HG03108 (cell line): ENCODE measurements around the gene ASMT.
"Not testable (repeated sequence)": the region's sequence is repeated elsewhere in the genome, so short reads cannot be mapped to it uniquely, and the experiment has no call there.

ENCODE experiments used
- ATAC-seq: cut with Tn5 transposase; IDR thresholded peaks from one replicate; pipeline ENCODE4 v1.9.1; 2021; ENCODE audit warnings: moderate library complexity; ENCODE audit not compliant: unreplicated experiment

The ASMT gene

GRCh38 chrX:1646009-1646408 is 31.1 kb downstream of the ASMT start:
- ATAC-seq, result no peak

- ATAC-seq, result no peak
These were observed 34.8 kb downstream of the ASMT start for GRCh38 chrX:1649621-1650020.

DNA sequence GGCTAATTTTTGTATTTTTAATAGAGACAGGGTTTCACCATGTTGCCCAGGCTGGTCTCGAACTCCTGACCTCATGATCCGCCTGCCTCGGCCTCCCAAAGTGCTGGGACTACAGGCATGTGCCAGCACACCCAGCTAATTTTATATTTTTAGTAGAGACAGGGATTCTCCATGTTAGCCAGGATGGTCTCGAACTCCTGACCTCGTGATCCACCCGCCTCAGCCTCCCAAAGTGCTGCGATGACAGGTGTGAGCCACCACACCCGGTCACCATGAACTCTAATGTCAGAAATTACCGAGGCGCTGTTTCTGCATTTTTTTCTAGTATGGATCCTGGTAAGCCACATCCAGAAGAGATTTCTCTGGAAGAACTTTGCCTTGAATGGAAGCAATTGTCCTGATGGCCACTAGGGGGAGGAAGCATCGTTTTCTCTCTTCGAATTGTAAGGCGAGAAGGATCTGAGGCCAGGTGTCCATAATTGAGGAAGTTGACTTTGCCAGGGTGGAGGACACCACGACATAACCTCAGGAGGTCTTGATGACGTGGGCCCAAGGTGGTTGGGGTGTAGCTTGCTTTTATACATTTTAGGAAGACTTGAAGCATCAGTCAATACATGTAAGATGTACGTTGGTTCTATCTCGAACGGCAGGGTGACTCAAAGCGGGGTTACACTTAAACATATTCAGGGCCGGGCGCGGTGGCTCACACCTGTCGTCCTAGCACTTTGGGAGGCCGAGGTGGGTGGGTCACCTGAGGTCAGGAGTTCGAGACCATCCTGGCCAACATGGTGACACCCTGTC is 37.4 kb downstream of the ASMT start:
- not testable (repeated sequence) for ATAC-seq

- ATAC-seq, result no peak
These were observed 41.5 kb downstream of the ASMT start for GRCh38 chrX:1656379-1656778.

DNA sequence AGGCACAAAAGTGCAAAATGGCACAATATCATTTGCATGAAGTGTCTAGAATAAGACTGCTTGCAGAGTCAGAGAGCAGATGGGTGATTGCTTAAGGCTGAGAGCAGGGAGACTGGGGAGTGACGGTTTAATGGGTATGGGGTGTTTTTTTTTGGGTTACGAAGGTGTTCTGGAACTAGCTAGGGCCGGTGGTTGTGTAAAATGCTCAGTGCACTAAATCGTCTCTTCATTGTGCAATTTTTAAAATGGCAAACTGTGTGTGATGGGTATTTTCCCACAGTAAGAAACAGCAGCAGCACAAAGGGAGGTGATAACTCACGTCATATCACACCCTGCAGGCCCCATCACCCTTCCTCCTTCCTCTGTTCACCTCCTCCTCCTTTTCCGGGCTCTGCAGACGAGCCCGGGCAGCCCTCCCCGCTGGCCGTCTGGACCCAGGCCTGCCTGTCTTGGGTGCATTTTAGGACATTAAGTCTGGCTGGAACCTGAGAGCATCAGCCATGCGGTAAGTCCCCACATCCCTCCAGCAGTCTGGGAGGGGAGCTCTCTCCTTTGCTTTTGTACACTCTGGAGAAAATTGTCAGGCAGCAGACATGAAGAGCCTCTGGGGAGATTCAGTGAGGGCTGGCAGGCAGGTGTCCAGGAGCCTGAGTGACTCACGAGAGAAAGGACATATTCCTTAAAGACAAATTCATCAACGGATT is 42.7 kb downstream of the ASMT start:
- peak; percentile 45 for ATAC-seq

DNA sequence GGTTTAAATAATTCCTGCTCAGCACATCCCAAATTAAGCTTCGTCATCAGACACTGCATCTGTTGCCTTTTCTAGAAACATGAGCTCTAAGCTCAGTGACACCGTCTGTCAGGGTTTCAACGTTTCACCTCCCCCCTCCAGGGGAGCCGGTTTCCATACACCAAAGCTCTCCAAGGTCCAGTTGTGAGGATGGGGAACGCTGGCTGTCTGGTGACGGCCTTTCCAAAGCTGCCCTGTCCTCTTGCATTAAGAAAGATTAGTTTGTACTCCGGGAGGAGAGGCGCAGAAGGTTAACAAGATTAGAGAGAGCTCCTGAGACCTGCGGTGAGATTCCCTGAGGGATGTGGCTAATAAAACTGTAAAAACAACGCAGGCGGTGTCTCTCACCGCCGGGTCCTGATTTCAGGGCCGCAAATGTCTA is 43.2 kb downstream of the ASMT start:
- no peak for ATAC-seq

DNA sequence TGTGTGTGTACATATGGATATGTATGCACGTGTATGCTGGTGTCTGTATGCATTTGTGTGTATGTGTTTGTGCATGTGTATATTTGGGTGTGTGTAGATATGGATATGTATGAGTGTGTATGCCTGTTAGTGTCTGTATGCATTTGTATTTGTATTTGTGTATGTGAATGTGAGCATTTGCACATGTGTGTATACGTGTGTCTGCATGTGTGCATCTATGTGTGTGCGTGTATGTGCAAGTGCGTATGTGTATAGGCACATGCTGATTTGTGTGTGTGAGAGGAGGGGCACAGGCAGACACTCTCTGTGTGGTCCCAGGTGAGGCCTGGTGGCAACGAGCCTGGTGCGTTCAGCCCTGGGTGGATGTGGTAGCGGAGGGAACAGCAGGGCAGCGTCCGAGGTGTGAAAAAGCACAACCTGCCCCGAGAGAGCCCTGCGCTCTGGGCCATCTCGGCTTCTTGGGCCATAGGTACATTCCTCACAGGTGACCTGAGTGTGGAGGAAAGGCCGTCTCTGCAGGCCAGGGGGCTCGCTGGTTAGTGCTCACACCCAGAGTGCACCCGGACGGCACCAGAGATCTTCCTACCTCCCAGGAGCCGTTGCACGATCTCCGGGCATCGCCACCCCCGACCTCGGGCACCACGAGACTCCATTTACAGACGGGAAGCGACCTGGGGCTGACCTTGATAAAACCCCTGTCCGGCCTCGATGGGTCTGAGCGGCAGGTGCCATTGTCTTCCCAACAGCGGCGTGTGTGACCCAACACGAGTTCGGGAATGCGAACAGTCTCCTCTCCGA is 45.0 kb downstream of the ASMT start:
- no peak for ATAC-seq

DNA sequence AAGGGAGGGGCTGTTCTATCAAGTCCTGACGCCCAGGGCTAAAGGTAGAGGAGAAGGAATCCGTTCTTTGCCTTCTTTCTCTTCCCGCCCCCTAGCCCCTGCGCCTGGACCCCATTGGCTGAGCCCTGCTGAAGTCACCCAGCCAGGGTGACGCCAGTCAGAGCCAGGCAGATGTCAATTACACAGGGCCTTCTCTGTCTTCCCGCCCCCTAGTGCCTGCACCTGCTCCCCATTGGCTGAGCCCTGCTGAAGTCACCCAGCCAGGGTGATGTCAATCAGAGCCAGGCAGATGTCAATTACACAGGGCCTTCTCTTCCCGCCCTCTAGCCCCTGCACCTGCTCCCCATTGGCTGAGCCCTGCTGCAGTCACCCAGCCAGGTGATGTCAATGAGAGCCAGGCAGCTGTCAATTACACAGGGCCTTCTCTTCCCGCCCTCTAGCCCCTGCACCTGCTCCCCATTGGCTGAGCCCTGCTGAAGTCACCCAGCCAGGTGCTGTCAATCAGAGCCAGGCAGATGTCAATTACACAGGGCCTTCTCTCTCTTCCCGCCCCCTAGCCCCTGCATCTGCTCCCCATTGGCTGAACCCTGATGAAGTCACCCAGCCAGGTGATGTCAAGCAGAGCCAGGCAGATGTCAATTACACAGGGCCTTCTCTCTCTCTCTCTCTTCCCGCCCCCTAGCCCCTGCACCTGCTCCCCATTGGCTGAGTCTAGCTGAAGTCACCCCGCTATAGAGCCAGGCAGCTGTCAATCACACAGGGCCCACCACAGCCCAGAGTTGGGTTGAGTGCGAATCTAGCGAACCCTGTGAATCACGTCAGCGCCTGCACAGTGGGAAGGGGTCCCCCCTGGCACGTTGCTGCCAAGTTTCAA is 46.4 kb downstream of the ASMT start:
- peak; percentile 84 for ATAC-seq

DNA sequence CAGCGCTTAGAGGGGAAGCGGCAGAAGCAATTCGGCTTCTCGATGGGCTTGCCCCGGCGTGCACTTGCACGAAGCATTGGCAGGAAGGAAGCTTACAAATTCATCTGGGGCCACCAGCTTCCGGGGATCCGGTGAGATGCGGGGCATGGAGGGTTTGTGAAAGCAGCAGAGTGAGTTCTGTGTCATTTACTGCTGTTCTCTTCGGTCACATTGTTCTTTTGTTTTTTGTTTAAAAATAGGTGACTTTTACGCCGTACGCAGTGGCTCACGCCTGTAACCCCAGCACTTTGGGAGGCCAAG is 47.0 kb downstream of the ASMT start:
- no peak for ATAC-seq

DNA sequence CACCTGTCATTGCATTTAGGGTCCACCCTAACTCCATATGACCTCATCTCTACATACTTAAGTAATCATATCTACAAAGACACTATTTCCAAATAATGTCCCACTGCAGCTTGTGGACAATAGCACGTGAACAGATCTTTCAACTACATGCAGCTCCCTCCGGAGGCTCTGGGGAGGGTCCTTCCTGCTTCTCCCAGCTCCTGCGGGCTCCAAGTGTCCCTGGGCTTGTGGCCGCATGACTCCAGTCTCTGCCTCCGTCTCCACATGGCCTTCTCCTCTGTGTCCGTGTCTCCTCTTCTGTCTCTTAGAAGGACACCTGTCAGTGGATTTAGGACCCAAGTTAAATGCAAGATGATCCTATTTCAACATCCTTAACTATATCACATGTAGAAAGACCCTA is 52.7 kb downstream of the ASMT start:
- ATAC-seq, result no peak

DNA sequence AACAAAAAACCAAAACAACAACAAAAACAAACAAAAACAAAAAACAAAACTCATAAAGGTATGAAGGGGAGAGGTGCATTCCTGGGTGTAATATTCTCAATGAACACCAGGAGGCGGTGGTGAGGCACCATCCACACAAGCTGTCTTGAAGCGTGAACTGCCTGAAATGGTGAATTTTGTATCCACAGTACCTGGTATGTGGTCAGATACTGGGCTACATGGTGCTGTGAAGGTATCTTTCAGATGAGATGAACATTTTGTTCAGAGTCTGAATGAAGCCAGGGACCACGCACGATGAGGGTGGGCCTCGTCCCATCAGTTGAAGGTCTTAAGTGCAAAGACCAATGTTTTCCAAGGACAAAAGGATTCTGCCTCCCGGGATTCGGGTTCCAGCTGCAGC is 58.5 kb downstream of the ASMT start:
- ATAC-seq, result no peak

DNA sequence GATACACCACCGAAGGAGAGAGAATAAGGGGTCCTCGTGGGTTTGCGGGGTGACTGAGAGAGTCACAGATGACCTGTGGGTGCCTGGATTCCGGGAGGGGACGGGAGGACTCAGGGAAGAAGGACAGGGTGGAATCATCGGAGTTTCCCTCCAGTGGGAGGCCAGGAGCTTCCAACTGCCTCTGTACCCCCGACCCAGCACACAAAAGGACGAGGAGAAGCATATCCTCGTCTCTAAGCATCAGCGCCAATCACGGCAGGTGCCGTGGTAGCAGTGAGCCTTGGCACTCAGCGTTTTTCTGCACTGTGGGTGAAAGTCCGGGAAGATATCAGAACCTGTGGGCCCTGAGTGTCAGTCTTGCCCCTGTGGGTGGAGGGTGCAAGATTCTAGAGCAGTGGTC is 62.0 kb downstream of the ASMT start:
- ATAC-seq, result no peak

GRCh38 chrX:1679238-1679637 is 64.4 kb downstream of the ASMT start:
- no peak for ATAC-seq

- ATAC-seq, result no peak
These were observed 66.6 kb downstream of the ASMT start for GRCh38 chrX:1681439-1681838.

- ATAC-seq, result not testable (repeated sequence)
These were observed 67.0 kb downstream of the ASMT start for GRCh38 chrX:1681856-1682255.

GRCh38 chrX:1682501-1682900 is 67.6 kb downstream of the ASMT start:
- not testable (repeated sequence) for ATAC-seq

DNA sequence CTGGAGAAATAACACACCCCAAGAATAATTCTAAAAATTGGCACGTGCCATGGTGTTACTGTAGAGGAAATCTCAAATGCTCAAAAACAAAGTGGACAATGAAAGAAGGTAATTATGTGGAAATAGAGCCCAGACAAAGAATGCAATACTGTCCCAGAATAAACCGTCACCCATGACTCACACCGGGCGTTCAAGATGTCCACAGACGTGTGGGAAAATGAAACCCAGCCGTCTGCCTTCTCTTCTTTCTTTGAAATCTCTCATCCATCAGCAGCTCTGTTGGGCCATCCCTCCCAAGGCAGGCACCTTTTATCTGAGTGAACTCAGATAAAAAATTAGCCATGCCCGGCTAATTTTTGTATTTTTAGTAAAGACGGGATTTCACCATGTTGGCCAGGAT is 70.0 kb downstream of the ASMT start:
- ATAC-seq, result not testable (repeated sequence)

DNA sequence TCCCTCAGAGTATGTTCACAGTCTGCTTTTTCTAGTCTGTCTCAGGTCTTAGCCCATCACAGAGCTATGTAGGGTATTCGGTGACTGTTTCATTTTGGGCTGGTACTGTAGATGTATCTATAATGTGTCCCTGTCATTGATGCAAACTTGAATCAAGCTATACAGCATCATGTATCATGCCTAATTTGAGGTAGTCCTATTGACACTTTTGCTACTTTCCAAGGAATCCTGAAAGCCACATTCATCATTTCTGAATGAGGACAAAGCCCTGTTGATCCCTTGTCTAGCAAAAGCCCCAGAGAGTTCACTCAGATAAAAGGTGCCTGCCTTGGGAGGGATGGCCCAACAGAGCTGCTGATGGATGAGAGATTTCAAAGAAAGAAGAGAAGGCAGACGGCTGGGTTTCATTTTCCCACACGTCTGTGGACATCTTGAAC is 70.6 kb downstream of the ASMT start:
- ATAC-seq, result not testable (repeated sequence)

DNA sequence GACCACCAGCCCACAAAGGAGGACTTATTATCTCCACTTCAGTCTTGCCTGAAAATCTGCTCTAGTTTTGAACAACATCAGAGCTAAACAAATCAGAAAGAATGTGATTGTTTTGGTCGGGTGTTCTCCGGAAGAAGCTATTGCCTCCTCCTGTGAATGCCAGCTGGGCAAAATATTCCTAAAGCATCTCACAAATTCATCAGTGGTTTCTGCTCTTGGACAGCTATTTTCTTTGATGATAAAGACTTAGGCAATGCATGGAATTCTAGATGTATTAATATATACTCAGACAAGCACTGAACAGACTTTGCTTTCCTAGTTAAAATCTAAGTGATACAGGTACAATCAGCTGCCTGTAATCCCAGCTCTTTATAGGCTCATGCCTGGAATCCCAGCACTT is 71.8 kb downstream of the ASMT start:
- ATAC-seq, result no peak
